Suprapubic skin (tissue), 3 donors: ENCODE data around the gene RNF26.

ENCODE experiments used
- CTCF ChIP-seq, 2 donors: fragments of 200-600 bp in 1 of 2; fragments of 450-650 bp in 1 of 2; sonication (generic) in 1 of 2; IDR thresholded peaks; one replicate each; pipeline ENCODE4 v1.5.1; 2016 to 2019; ENCODE audit warnings: antibody characterized with exemption in 2 of 2, mild to moderate bottlenecking in 1 of 2, moderate library complexity in 1 of 2
- POLR2A ChIP-seq, 2 donors: fragments of 450-650 bp; IDR thresholded peaks; one replicate each; pipeline ENCODE4 v1.6.1; 2017; ENCODE audit warnings: antibody characterized with exemption in 2 of 2, mild to moderate bottlenecking in 2 of 2, moderate library complexity in 2 of 2

- TF ChIP-seq CTCF (IDR thresholded peaks at IDR 0.05): no peak
- no peak for TF ChIP-seq POLR2A (IDR thresholded peaks at IDR 0.05)
Observed at GRCh38 chr11:119341222-119342022, 7.1 kb downstream of the RNF26 start.
